HepG2 (cell line): ENCODE data around the gene CCER1. TPM values are rescaled to one million over a fixed set of nuclear protein-coding genes. Genes with fewer than 3 reads are reported as not detected.

Source experiments
- ATAC-seq: fragments of 200-7000 bp; cut with Tn5 transposase; 3 replicates; pipeline ENCODE4 v1.9.1; 2020; ENCODE audit warnings: mild to moderate bottlenecking, moderate library complexity
- Bru-seq: library from RNA; stranded (reverse); fragments of 400-500 nt; gene quantifications from one replicate; lab custom pipeline; 2021; lab: Mats Ljungman, UMichigan
- BruChase-seq, 2 experiments: library from RNA; stranded (reverse); fragments of 400-500 nt; gene quantifications; one replicate each; lab custom pipeline; 2021; lab: Mats Ljungman, UMichigan
- BruUV-seq: library from RNA; stranded (reverse); fragments of 400-500 nt; replicated peaks from 2 replicates; lab custom pipeline; 2021; lab: Mats Ljungman, UMichigan
- CTCF ChIA-PET: fragments of 300-600 bp; formaldehyde crosslinking; extraction: SDS; loops from one replicate; lab custom pipeline; 2021; ENCODE audit warnings: low total read pairs, inconsistent platforms, low intra/inter-chr PET ratio; lab: Yijun Ruan, JAX
- POLR2A ChIA-PET: fragments of 350-600 bp; sonication (Branson Sonifier 250); formaldehyde crosslinking; loops from one replicate; lab custom pipeline; 2020; ENCODE audit warnings: antibody characterized with exemption, inconsistent platforms; lab: Yijun Ruan, JAX
- DNase-seq: peaks from one replicate; pipeline ENCODE4 v3.0.0-alpha.2; 2015; ENCODE audit warnings: low spot score
- FAIRE-seq: peaks from 3 replicates; lab custom pipeline; 2011; peaks lifted over from hg19 to GRCh38; lab: Jason Lieb, UNC
- H2AFZ ChIP-seq: one replicate; pipeline ENCODE4 v1.6.1; 2011; ENCODE audit warnings: low read length, inconsistent platforms
- H3K27ac ChIP-seq: fragments of 300-600 bp; 3 replicates; pipeline ENCODE4 v1.8.0; 2011; ENCODE audit warnings: mixed run types, mild to moderate bottlenecking, mixed read lengths, low read length, inconsistent platforms; ENCODE audit not compliant: insufficient read depth; ENCODE audit errors: extremely low read length
- H3K27me3 ChIP-seq, 2 experiments: fragments of 200-600 bp in 1 of 2; 2 replicates in 1 of 2; 3 replicates in 1 of 2; pipeline versions ENCODE4 v1.6.0 to v1.8.0; 2011; ENCODE audit warnings: low read length in 2 of 2, mild to moderate bottlenecking in 2 of 2, moderate library complexity in 2 of 2, inconsistent platforms in 1 of 2; ENCODE audit not compliant: insufficient read depth in 2 of 2, control insufficient read depth in 1 of 2
- H3K36me3 ChIP-seq, 2 experiments: fragments of 200-600 bp in 1 of 2; replicated peaks in 1 of 2; 2 replicates in 1 of 2; 3 replicates in 1 of 2; pipeline versions ENCODE4 v1.5.1 to v1.8.0; 2011; ENCODE audit warnings: low read length in 2 of 2, inconsistent platforms in 1 of 2; ENCODE audit not compliant: insufficient read depth in 2 of 2, control insufficient read depth in 1 of 2
- H3K4me1 ChIP-seq: 2 replicates; pipeline ENCODE4 v1.5.1; 2012; ENCODE audit warnings: low read length, inconsistent platforms; ENCODE audit not compliant: insufficient read depth
- H3K4me2 ChIP-seq: 2 replicates; pipeline ENCODE4 v1.6.0; 2011; ENCODE audit warnings: low read depth, low read length, inconsistent platforms
- H3K4me3 ChIP-seq, 3 experiments: fragments of 200-600 bp in 1 of 3; sonication (generic), shearing (Covaris generic) in 1 of 3; replicated peaks in 1 of 3; 2 replicates each; pipeline ENCODE4 v1.5.1; 2011 to 2016; ENCODE audit warnings: low read length in 3 of 3, inconsistent platforms in 2 of 3, low read depth in 2 of 3, mild to moderate bottlenecking in 2 of 3, control low read depth in 1 of 3, mixed read lengths in 1 of 3; ENCODE audit not compliant: insufficient read depth in 1 of 3
- H3K79me2 ChIP-seq: one replicate; pipeline ENCODE4 v1.6.1; 2011; ENCODE audit warnings: low read length, inconsistent platforms; ENCODE audit not compliant: insufficient read depth
- H3K9ac ChIP-seq: 2 replicates; pipeline ENCODE4 v1.6.0; 2011; ENCODE audit warnings: mild to moderate bottlenecking, low read depth, low read length, inconsistent platforms; ENCODE audit not compliant: insufficient read depth
- H3K9me3 ChIP-seq: 2 replicates; pipeline ENCODE4 v1.5.1; 2012; ENCODE audit warnings: mild to moderate bottlenecking, low read length
- H4K20me1 ChIP-seq: 2 replicates; pipeline ENCODE4 v1.6.0; 2011; ENCODE audit warnings: inconsistent platforms, mild to moderate bottlenecking, low read length, moderate library complexity; ENCODE audit not compliant: insufficient read depth
- JUND ChIP-seq: sonication (generic); formaldehyde crosslinking; IDR thresholded peaks from 2 replicates; pipeline ENCODE4 v1.8.0; 2022; ENCODE audit warnings: mild to moderate bottlenecking, missing genetic modification reagents
- ZNF18 ChIP-seq: sonication (generic); formaldehyde crosslinking; IDR thresholded peaks from 2 replicates; pipeline ENCODE4 v1.8.0; 2022; ENCODE audit warnings: mild to moderate bottlenecking, missing genetic modification reagents; ENCODE audit not compliant: insufficient replicate concordance
- ZNF550 ChIP-seq: sonication (generic); formaldehyde crosslinking; IDR thresholded peaks from 2 replicates; pipeline ENCODE4 v1.4.0; 2020; ENCODE audit warnings: mild to moderate bottlenecking, missing genetic modification reagents, borderline replicate concordance
- WGBS: methylation state at CpG from one replicate; pipeline ENCODE4 v1.1.6; 2017; ENCODE audit warnings: low lambda C conversion rate; 5-methylcytosine and 5-hydroxymethylcytosine counted together
- in situ Hi-C: cut with HindIII; loops from 2 replicates; pipeline ENCODE4 v1.10.0; 2017; ENCODE audit warnings: low pct_unique_long_range_greater_than_20kb; ENCODE audit not compliant: extremely low pct_ligation_motif_present
- intact Hi-C: fragments of 100-400 bp; cut with micrococcal nuclease; formaldehyde crosslinking; loops from one replicate; pipeline ENCODE4 v1.10.0; 2022; ENCODE audit not compliant: unreplicated experiment
- long read RNA-seq, 2 experiments: library from RNA in 1 of 2; library from polyadenylated mRNA in 1 of 2; stranded (forward) in 1 of 2; unstranded in 1 of 2; transcript quantifications; one replicate each; pipeline ENCODE4 v2.0.0, GENCODE V29; 2019 to 2022
- polyA minus RNA-seq, 3 experiments: library from RNA; depleted of rRNA, polyadenylated mRNA; stranded (reverse); fragments of >200 nt; gene quantifications; 2 replicates each; pipeline ENCODE4 v1.2.3, GENCODE V29; 2011; ENCODE audit warnings: low replicate concordance in 1 of 3
- polyA plus RNA-seq, 8 experiments: library from polyadenylated mRNA; depleted of rRNA in 3 of 8; stranded (reverse) in 7 of 8; unstranded in 1 of 8; fragments of >200 nt; fragmentation: Illumina TruSeq in 4 of 8; extraction: Trizol in 4 of 8; gene quantifications; 2 replicates each; pipeline versions ENCODE4 v1.2.1 to v1.2.3, GENCODE V29; 2011 to 2016; ENCODE audit warnings: low read depth in 4 of 8, missing spikeins in 1 of 8, mixed read lengths in 1 of 8; ENCODE audit not compliant: insufficient read depth in 1 of 8
- total RNA-seq, 5 experiments: library from RNA; depleted of rRNA; stranded (reverse); fragments of >200 nt; fragmentation: Illumina TruSeq; extraction: Trizol; gene quantifications; 2 replicates each; pipeline ENCODE4 v1.2.3, GENCODE V29; 2016; ENCODE audit warnings: low read depth in 1 of 5

Gene CCER1, protein sequence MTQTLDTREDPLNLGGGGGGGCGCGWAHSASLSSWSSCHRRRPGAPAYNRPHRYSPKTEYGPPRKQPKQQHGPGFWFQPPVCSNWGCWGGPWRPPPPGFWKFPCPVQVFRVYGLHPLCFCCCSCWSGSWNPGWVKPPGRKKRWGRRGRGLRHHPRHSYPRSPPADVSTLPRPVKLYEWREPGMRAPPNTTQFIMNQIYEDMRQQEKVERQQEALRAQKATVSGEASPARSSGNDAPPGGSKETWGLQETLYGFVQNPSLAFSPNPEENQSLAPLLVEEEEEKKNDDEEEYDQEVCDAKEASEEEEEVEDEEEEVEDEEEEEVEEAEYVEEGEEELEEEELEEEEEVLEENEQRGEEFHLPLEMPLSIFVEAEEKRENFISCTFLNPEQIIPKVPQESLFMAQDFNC
- total RNA-seq (2016; rRNA removed; fragmentation: Illumina TruSeq; extraction: Trizol): not detected in 2 replicates
- not detected in 2 replicates for total RNA-seq (2016; cell fraction: cytosol; rRNA removed; fragmentation: Illumina TruSeq; extraction: Trizol; ENCODE audit: low read depth)
- not detected in 2 replicates for total RNA-seq (2016; cell fraction: insoluble cytoplasmic fraction; rRNA removed; fragmentation: Illumina TruSeq; extraction: Trizol)
- total RNA-seq (2016; cell fraction: membrane; rRNA removed; fragmentation: Illumina TruSeq; extraction: Trizol): not detected in 2 replicates
- not detected in 2 replicates for total RNA-seq (2016; cell fraction: nucleus; rRNA removed; fragmentation: Illumina TruSeq; extraction: Trizol)
- polyA plus RNA-seq (2011; rRNA removed): not detected in 2 replicates
- not detected in 2 replicates for polyA plus RNA-seq (2011; cell fraction: cytosol; rRNA removed)
- not detected in 2 replicates for polyA plus RNA-seq (2011; cell fraction: nucleus; rRNA removed)
- not detected in 2 replicates for polyA plus RNA-seq (2012)
- polyA plus RNA-seq (2016; cell fraction: cytosol; fragmentation: Illumina TruSeq; extraction: Trizol; ENCODE audit: low read depth): not detected in 2 replicates
- not detected in 2 replicates for polyA plus RNA-seq (2016; cell fraction: insoluble cytoplasmic fraction; fragmentation: Illumina TruSeq; extraction: Trizol; ENCODE audit: low read depth)
- polyA plus RNA-seq (2016; cell fraction: membrane; fragmentation: Illumina TruSeq; extraction: Trizol; ENCODE audit: low read depth): not detected in 2 replicates
- not detected in 2 replicates for polyA plus RNA-seq (2016; cell fraction: nucleus; fragmentation: Illumina TruSeq; extraction: Trizol; ENCODE audit: insufficient read depth, low read depth)
- not detected in 2 replicates for polyA minus RNA-seq (2011; rRNA and poly(A)+ RNA removed; ENCODE audit: low replicate concordance)
- polyA minus RNA-seq (2011; cell fraction: cytosol; rRNA and poly(A)+ RNA removed): not detected in 2 replicates
- not detected in 2 replicates for polyA minus RNA-seq (2011; cell fraction: nucleus; rRNA and poly(A)+ RNA removed)
- Bru-seq, nascent RNA: not detected
- BruChase-seq, experiment 1, labeled RNA remaining after a 6-hour chase: not detected
- BruChase-seq, experiment 2, labeled RNA remaining after a 2-hour chase: not detected
- long read RNA-seq, experiment 1: 0 reads
- long read RNA-seq, experiment 2: 0 reads

- CTCF ChIA-PET: no interaction called here
These were observed at the start of gene CCER1 for GRCh38 chr12:90954921-90955320. CCER1 (minus strand) TSS chr12:90955176; CDS start chr12:90954742, 434 bp downstream.

More at GRCh38 chr12:90954921-90955320, at the start of gene CCER1:
- POLR2A ChIA-PET: no interaction called here
- Histone ChIP-seq H3K4me2 (no peak within 1 kb of the TSS), H3K27ac (no peak within 1 kb of the TSS), H3K27me3 (no peaks in the 10 kb centered on the region), H3K9ac (no peak within 1 kb of the TSS), H4K20me1 (no peaks in the 10 kb centered on the region), H3K4me1 (no peaks in the 10 kb centered on the region), H3K36me3 (no peaks in the 10 kb centered on the region), H2AFZ (no peak within 1 kb of the TSS), H3K4me3 (no peak within 1 kb of the TSS)
- DNase-seq (no peak), ATAC-seq (no peak), FAIRE-seq (no peak)
- WGBS: 93% methylated on average over 5 of the region's 22 CpGs
- BruUV-seq: no TSS peak
- intact Hi-C loops: no loop called here
- no peak for TF ChIP-seq JUND
- TF ChIP-seq ZNF550: no peak
- TF ChIP-seq ZNF18 (CRISPR knock-in tag): no peak
- TF ChIP-seq, all 625 proteins: peak for 0
- no peaks in the 10 kb centered on the region for H3K79me2 ChIP-seq
- in situ Hi-C loops: loop anchor here (25.0 kb wide), 1 partner anchor 382 kb away; no protein-coding TSS in a partner anchor
- H3K9me3 ChIP-seq: no peaks in the 10 kb centered on the region
